GM11168 (cell line): ENCODE data around the gene DNER.
"Not testable (repeated sequence)": the region's sequence is repeated elsewhere in the genome, so short reads cannot be mapped to it uniquely, and the experiment has no call there.

ENCODE experiments used
- in situ Hi-C: fragments of 300-500 bp; cut with MboI; formaldehyde crosslinking; loops from one replicate; pipeline ENCODE4 v1.12.0; 2022; ENCODE audit warnings: low sequenced_read_pairs; ENCODE audit not compliant: unreplicated experiment

Gene DNER, protein sequence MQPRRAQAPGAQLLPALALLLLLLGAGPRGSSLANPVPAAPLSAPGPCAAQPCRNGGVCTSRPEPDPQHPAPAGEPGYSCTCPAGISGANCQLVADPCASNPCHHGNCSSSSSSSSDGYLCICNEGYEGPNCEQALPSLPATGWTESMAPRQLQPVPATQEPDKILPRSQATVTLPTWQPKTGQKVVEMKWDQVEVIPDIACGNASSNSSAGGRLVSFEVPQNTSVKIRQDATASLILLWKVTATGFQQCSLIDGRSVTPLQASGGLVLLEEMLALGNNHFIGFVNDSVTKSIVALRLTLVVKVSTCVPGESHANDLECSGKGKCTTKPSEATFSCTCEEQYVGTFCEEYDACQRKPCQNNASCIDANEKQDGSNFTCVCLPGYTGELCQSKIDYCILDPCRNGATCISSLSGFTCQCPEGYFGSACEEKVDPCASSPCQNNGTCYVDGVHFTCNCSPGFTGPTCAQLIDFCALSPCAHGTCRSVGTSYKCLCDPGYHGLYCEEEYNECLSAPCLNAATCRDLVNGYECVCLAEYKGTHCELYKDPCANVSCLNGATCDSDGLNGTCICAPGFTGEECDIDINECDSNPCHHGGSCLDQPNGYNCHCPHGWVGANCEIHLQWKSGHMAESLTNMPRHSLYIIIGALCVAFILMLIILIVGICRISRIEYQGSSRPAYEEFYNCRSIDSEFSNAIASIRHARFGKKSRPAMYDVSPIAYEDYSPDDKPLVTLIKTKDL

DNA sequence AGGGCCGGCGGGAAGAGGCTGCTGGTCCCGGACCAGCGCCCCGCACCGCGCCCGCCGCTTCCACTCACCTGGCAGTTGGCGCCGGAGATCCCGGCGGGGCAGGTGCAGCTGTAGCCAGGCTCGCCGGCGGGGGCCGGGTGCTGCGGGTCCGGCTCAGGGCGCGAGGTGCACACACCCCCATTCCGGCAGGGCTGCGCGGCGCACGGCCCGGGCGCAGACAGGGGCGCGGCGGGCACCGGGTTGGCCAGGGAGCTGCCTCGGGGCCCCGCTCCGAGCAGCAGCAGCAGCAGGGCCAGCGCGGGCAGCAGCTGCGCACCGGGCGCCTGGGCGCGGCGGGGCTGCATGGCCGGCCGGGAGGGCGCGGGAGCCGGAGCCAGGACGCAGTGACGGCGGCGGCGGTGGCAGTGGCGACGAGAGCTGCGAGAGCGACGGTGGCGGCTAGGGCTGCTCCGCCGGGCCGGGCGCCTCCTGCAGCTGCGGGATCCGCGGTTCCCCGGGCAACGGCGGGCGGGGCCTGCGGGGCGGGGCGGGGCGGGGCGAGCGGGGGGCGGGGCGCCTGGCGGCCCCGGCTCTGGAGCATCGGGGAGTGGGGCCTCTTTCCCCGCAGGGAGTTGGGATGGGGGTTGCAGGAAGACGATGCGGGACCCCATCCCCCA lies at the start of gene DNER:
Gene DNER (minus strand): TSS at position 476 of the 656 bp plus-strand sequence. CDS start 132 bp downstream, at position 344.
- in situ Hi-C loops = no loop called here

DNA sequence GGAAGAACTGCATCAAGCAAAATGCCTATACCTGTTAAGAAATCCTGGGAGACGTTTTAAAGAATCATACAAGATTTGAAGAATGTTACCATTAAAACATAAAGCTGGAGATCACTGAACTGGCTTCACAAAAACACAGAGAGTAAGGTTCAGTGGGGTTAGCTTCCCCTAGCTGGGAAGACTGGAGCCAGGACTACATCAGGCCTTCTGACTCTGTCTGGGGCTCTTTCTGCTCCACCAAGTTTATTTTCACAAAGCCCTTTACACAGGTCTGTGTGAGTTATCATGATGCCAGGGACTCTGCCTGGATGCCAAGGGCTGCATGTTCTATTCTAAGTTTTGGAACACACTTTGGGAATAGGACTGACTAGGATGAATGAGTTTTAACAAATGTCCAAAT lies 47.3 kb upstream of the DNER start:
- in situ Hi-C loops = no loop called here

DNA sequence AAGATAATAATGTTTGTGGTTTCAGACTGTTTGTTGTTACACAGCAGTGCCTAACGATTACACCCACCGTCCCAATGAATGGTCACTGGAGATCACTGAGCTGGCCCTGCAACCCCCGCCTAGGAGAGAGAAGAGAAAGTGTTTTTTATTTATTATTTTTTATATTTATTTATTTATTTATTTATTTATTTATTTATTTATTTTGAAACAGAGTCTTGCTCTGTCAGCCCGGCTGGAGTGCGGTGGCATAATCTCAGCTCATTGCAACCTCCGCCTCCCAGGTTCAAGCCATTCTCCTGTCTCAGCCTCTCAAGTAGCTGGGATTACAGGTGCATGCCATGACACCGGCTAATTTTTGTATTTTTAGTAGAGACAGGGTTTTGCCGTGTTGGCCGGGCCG lies 43.1 kb upstream of the DNER start:
- in situ Hi-C loops = not testable (repeated sequence)

DNA sequence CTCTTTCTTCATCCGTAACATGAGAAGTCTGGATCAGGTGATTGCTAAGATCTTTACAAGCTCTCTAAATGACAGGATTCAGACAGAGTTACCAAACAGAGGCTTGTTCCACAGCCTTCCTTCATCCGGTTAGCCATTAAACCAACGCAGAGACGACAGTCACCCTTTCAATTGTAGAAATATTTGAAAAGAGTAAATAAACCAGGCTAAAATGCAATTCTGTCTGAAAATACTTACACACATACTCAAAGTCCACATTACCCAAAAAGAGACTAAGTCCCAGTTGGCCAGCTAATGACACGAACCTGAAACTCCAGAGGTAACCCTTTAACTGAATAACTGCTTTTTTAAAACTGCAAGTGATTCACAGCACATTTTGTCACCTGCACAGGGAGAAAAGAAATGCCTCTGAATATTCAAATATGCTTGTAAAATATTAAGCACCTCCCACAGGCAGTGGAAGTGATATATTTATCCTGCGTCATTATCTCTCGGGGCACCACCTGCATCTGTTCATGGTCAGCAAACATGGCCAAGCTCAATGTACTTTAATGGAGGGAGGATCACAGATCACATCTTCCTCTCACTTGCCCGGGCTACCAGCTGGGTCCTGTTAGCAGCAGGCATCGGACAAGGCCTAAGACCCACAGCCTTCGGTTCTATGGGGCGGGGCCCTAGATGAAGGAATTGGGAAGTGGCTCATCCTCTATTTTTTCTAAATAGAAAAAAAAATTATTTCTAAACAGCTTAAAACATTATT lies 38.8 kb upstream of the DNER start:
- in situ Hi-C loops = no loop called here

DNA sequence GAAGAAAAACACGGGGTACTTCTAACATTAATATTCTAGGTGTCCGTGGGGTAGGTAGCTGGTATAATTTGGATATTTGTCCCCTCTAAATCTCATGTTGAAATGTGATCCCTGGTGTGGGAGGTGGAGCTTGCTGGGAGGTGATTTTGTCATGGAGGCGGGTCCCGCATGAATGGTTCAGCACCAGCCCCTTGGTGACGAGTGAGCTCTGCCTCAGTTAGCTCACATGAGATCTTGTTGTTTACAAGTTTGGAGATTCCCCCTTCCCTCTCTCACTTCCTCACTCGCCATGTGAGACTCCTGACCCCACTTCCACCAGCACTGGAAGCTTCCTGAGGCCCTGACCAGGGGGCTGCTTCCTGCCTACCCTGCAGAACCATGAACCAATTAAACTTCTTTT lies 35.4 kb upstream of the DNER start:
- in situ Hi-C loops = no loop called here

DNA sequence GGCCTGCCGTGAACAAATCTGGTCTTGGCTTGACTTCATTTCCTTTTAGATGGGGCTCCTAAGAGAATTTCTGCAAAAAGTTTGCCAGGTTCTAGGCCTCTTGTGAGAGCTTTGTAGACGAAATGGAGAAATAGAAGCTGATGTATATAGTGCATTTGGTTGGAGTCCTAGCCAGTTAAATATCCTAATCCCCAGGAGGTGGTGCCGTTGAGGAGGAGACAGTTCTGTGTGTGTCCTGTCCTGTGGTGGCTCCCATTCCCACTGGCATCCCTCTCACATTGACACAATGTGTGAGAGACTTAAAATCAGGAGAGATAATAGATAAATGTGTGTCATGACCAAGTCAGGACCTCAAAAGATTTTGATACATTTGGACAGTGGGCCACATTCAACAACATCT lies 34.6 kb upstream of the DNER start:
- in situ Hi-C loops = no loop called here

DNA sequence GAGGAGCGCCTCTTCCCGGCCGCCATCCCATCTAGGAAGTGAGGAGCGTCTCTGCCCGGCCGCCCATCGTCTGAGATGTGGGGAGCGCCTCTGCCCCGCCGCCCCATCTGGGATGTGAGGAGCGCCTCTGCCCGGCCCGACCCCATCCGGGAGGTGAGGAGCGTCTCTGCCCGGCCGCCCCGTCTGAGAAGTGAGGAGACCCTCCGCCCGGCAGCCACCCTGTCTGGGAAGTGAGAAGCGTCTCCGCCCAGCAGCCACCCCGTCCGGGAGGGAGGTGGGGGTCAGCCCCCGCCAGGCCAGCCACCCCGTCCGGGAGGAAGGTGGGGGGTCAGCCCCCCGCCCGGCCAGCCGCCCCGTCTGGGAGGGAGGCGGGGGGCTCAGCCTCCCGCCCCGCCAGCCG lies 28.3 kb upstream of the DNER start:
- in situ Hi-C loops = not testable (repeated sequence)

DNA sequence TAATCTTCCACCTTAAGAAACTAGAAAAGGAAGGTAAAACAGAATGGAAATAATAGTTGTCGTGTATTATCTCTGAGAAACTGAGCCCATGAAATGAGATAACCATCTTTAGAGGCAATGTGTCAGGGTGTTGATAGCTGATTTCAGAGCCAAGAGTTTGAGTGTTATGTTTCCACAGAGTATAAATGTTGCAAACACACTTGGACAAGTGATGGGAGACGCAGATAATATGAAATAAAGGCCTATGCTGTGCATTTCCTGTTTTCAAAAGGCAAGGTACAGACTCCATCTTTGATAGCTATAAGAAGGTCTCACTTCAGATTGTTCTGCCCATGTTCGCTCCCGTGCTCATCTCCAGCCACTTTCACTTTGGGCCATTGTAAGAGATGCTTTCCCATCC lies 25.9 kb upstream of the DNER start:
- in situ Hi-C loops = no loop called here

DNA sequence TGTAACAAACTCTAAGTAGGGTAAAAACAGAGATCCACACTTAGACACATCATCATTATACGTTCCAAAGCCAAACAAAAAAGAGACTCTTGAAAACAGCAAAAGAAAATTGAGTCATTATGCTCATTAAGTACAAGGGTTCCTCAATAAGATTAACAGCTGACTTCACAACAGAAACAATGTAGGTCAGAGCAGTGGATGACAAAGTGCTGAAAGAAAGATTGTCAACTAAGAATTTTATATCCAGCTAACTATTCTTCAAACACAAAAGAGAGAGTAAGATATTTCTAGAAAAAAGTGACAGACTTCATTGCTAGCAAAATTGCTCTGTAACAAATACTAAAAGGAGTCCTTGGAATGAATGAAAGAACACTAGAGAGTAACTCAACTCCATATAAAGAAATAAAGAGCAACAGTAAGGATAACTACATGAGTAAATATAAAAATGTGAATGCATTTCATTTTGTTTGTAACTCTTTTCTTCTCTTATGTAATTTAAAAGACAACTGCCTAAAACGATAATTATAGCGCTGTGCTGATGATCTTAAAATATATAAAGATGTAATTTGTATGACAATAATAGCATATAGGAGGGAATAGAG lies 23.8 kb upstream of the DNER start:
- in situ Hi-C loops = no loop called here

DNA sequence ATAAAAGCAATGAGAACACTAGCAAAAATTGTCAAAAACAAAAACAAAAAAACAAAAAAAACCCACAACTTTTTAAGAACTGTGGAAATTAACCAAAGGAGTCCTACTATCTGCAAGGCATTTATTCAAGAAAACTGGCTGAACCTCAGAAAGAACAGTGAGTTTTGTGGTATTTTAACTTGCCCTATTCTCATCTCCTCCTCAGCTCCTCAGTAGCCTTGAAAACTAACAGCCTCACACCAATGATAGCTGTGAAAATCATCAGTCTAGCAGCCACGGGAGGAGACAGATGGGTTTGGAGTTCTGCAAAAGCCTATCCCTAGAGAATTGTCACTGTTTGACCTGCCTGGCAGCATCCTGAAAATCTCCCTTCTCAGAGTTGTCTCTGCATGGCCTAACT lies 20.1 kb upstream of the DNER start:
- in situ Hi-C loops = no loop called here

DNA sequence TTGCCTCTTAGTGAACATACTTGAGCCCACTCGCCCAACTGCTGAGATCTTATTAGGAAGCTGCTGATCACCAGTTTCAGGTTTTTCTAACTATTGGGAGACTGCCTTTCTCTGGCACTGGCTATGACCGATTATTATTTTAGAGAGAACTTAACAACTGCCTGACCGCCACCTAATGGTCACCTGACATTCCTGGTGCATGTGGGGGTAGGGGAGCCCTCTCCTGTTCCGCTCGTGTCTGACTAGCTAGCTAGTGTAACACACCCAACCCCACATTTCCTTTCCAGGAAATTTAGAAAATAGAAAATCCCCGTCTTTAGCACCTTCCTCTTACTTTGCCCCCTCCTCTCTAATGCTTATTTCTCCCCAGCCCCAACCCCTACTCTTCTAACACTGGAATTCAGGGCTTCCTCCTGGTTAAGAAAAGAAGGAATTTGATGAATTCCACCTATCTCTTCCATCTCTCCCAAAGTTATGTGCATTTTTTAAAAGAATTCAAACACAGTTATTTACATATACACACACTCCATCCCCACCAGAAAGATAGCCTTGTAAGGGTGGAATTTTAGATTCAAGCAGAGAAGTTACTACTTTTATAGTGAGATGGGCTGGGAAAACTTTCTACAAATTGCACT lies 19.4 kb upstream of the DNER start:
- in situ Hi-C loops = no loop called here

DNA sequence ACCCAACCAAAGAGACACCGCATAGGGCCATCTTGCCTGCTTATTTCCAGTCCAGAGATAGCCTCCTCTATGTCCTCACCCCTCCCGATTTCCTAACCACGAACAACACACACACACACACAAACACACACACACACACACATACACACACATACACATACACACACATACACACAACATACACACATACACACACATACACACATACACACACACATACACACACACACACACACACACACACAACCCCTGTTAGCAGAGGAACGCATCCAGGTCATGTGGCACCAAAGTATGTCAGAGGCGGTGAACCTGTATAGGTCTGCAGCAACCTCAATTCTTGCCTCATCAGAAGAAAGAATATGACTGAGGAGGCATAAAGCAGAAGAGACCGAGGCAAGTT lies 18.5 kb upstream of the DNER start:
- in situ Hi-C loops = no loop called here

DNA sequence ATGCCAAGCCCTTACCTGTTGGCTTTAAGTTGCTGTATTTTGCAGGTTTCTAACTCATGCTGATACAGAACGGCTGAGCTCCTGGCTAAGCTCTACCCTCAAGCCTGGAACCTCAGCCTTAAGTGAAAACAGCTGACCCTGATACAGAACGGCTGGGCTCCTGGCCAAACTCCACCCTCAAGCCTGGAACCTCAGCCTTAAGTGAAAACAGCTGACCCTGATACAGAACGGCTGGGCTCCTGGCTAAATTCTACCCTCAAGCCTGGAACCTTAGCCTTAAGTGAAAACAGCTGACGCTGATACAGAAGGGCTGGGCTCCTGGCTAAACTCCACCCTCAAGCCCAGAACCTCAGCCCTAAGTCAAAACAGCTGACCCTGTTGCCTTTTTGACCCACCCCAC lies 17.6 kb upstream of the DNER start:
- in situ Hi-C loops = no loop called here

DNA sequence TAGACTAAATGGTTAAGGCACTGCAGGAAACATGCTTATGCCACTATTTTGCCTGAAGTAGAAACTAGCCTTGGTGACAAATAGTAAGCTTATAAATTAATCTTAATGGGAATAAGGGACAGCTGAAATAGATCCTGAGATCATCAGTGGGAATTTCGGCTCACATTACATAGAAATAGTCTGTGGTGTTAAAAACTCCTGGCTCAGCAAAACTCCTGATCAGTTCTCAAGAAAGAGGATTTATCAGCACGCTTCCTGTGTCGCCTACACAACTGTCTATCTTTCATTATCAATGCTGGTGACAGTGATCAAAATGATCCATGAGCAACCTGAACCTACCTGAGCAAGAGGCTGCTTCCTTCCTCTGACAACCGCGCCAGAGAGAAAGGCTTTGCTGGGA lies 17.0 kb upstream of the DNER start:
- in situ Hi-C loops = no loop called here

DNA sequence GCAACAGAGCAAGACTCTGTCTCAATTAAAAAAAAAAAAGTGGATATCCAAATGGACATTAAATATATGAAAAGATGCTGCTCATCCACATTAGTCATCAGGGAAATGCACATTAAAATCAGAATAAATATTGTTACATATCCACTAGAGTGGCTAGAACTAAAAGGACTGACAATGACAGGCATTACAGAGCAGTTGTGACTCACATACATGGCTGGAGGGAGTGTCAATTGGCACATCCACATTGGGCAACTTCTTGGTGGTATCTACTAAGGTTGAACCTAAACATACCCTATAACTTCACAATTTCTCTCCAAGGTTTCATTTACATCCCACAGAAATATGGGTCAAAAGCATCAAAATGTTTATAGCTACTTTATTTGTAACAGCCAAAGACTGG lies 14.0 kb upstream of the DNER start:
- in situ Hi-C loops = no loop called here

DNA sequence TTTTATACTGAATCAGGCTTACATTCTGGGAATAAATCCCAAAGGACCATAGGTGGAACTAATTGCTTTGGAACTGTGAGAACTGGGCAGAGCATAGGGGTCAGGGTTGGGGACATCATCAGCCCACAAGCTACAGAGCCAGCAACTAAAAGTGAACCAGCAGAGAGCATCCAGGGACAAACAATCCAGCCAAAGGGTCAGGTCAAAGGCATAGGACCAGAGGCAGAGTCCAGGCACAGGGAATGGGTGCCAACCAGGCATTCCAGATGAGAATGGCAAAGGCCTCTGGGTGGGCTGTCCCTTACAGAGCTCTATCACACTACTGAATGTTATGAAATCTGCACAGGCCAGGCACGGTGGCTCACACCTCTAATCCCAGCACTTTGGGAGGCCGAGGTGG lies 12.3 kb upstream of the DNER start:
- in situ Hi-C loops = no loop called here

DNA sequence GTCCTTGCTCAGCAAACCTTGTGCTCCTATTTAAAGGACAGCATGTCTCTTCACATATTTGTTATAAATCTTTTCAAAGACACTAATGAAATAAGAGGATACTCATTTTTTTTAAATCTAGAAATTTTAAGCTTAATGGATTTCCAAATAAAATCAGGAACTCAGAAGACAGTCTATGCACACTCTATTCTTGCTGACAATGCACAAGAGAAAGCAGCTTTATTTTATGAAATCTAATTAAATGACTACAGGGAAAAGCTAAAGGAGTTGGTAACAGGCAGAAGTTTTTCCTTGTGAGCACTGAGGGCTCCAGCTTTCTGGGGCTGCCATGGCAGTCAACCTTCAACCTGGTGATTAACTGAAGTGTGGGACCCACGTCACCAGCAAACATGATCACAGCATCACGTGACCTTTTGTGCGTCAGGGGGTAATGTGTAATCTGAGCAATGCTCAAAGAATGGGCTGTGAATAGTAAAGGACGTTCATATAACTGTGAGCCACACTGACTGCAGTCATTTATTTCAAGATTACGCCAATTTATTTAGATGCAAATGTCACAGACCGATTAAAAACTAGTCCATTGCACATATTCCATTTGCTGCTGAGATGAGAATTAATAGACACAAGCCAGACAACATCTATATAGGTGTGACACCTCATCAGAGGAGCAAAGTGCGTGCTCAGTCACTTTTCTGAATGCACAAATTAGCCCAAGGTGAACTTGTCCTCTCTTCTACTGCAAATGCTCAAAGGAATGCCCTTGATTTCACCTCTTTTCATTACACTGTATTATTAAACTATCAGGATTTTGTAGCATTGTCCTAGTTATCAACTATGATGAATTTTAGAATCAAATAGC lies 11.6 kb upstream of the DNER start:
- in situ Hi-C loops = no loop called here

DNA sequence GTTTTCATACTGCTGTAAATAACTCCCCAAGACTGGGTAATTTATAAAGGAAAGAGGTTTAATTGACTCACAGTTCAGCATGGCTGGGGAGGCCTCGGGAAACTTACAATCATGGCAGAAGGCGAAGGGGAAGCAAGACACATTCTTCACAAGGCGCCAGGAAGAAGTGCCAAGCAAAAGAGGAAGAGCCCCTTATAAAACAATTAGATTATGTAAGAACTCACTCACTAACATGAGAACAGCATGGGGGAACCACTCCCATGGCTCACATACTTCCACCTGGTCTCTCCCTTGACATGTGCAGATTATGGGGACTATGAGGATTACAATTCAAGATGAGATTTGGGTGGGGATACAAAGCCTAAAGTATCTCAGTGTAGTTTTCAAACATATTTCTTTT lies 8.8 kb upstream of the DNER start:
- in situ Hi-C loops = not testable (repeated sequence)
